ENCODE results near the gene LRRD1.

- TF ChIP-seq POLR2A (IDR thresholded peaks at IDR 0.05; ENCODE audit: insufficient read depth in 1 of 2, low read depth in 2 of 2, low read length in 2 of 2) (no peak), PATZ1 (CRISPR knock-in tag; IDR thresholded peaks at IDR 0.05) (no peak), CTCF (CRISPR knock-in tag; IDR thresholded peaks at IDR 0.05) (no peak), EED (CRISPR knock-in tag; IDR thresholded peaks at IDR 0.05) (no peak)
Observed at GRCh38 chr7:92155108-92155739, 23.7 kb downstream of the LRRD1 start.

Measured in HepG2 (cell line).